Suprapubic skin (tissue), 4 donors: Measurements from ENCODE around the gene LHPP.

ENCODE experiments used
- CTCF ChIP-seq, 2 donors: fragments of 200-600 bp in 1 of 2; fragments of 450-650 bp in 1 of 2; sonication (generic) in 1 of 2; IDR thresholded peaks; one replicate each; pipeline ENCODE4 v1.5.1; 2016 to 2019; ENCODE audit warnings: antibody characterized with exemption in 2 of 2, mild to moderate bottlenecking in 1 of 2, moderate library complexity in 1 of 2
- POLR2A ChIP-seq, 2 donors: fragments of 450-650 bp; IDR thresholded peaks; one replicate each; pipeline ENCODE4 v1.6.1; 2017; ENCODE audit warnings: antibody characterized with exemption in 2 of 2, mild to moderate bottlenecking in 2 of 2, moderate library complexity in 2 of 2
- POLR2AphosphoS5 ChIP-seq, 3 donors: sonication (generic); formaldehyde crosslinking; IDR thresholded peaks; one replicate each; pipeline ENCODE4 v1.6.1; 2017; ENCODE audit warnings: antibody characterized with exemption in 3 of 3

GRCh38 chr10:124592101-124592500 lies 130.5 kb downstream of the LHPP start:
- TF ChIP-seq POLR2AphosphoS5 (IDR thresholded peaks at IDR 0.05) = no peak
- no peak for TF ChIP-seq POLR2A (IDR thresholded peaks at IDR 0.05)
- TF ChIP-seq CTCF (IDR thresholded peaks at IDR 0.05) = no peak
